HG03039 (cell line): ENCODE measurements around the gene BHLHE40.

Source experiments
- ATAC-seq: cut with Tn5 transposase; IDR thresholded peaks from one replicate; pipeline ENCODE4 v1.9.1; 2021; ENCODE audit warnings: mild to moderate bottlenecking, moderate library complexity; ENCODE audit not compliant: unreplicated experiment

Gene BHLHE40

GRCh38 chr3:4997946-4998345, 18.7 kb downstream of the BHLHE40 start:
- no peak for ATAC-seq

GRCh38 chr3:4999531-5000184, 20.4 kb downstream of the BHLHE40 start:
- ATAC-seq, result no peak

GRCh38 chr3:5001135-5001534, 21.9 kb downstream of the BHLHE40 start:
- no peak for ATAC-seq

GRCh38 chr3:5001805-5002173, 22.6 kb downstream of the BHLHE40 start:
- no peak for ATAC-seq

- ATAC-seq, result no peak
Observed at GRCh38 chr3:5002174-5002870, 23.1 kb downstream of the BHLHE40 start.

- ATAC-seq, result no peak
Observed at GRCh38 chr3:5002871-5003247, 23.6 kb downstream of the BHLHE40 start.

- ATAC-seq, result no peak
Observed at GRCh38 chr3:5004319-5005152, 25.3 kb downstream of the BHLHE40 start.

GRCh38 chr3:5005367-5005766, 26.1 kb downstream of the BHLHE40 start:
- ATAC-seq, result no peak

GRCh38 chr3:5006755-5007202, 27.5 kb downstream of the BHLHE40 start:
- peak; percentile 86 for ATAC-seq

- no peak for ATAC-seq
Observed at GRCh38 chr3:5007873-5008272, 28.6 kb downstream of the BHLHE40 start.

GRCh38 chr3:5009506-5010109, 30.4 kb downstream of the BHLHE40 start:
- no peak for ATAC-seq

- ATAC-seq, result no peak
Observed at GRCh38 chr3:5010140-5010539, 30.9 kb downstream of the BHLHE40 start.

GRCh38 chr3:5010706-5011554, 31.7 kb downstream of the BHLHE40 start:
- no peak for ATAC-seq

GRCh38 chr3:5011555-5012256, 32.5 kb downstream of the BHLHE40 start:
- peak; percentile 36 for ATAC-seq

GRCh38 chr3:5012367-5012766, 33.1 kb downstream of the BHLHE40 start:
- no peak for ATAC-seq

- no peak for ATAC-seq
Observed at GRCh38 chr3:5013021-5013906, 34.0 kb downstream of the BHLHE40 start.

GRCh38 chr3:5014391-5014790, 35.2 kb downstream of the BHLHE40 start:
- no peak for ATAC-seq

GRCh38 chr3:5015056-5015455, 35.8 kb downstream of the BHLHE40 start:
- no peak for ATAC-seq
